Measurements from ENCODE around the gene COG8.

The COG8 gene

GRCh38 chr16:69338557-69339288 lies 641 bp downstream of the COG8 start:
- peaks cover 43% of the 10 kb centered on the region for H3K4me1 Mint-ChIP-seq
- peak overlapping the region; percentile 98 for H3K4me3 Mint-ChIP-seq
- no peaks in the 10 kb centered on the region for H3K27me3 Mint-ChIP-seq
- peak overlapping the region; percentile 98 for H3K27ac Mint-ChIP-seq (ENCODE audit: low read depth)
- DNase-seq (ENCODE audit: low spot score in 2 of 2) (no peak), ATAC-seq (replicated peaks; ENCODE audit: extremely low read depth, poor library complexity, severe bottlenecking) (peak; percentile 7)
- H3K36me3 Mint-ChIP-seq (ENCODE audit: insufficient read depth) = peaks cover 44% of the 10 kb centered on the region
- H3K9me3 Mint-ChIP-seq = no peaks in the 10 kb centered on the region

- no peaks in the 10 kb centered on the region for H3K9me3 Mint-ChIP-seq
- H3K36me3 Mint-ChIP-seq (ENCODE audit: insufficient read depth) = peaks cover 26% of the 10 kb centered on the region
- H3K4me1 Mint-ChIP-seq = peaks cover 24% of the 10 kb centered on the region
- no peak overlapping the region for H3K27ac Mint-ChIP-seq (ENCODE audit: low read depth)
- H3K4me3 Mint-ChIP-seq = no peak overlapping the region
- DNase-seq (ENCODE audit: low spot score in 2 of 2) (no peak), ATAC-seq (replicated peaks; ENCODE audit: extremely low read depth, poor library complexity, severe bottlenecking) (no peak)
- H3K27me3 Mint-ChIP-seq = no peaks in the 10 kb centered on the region
These were observed 4.7 kb downstream of the COG8 start for GRCh38 chr16:69334696-69335095.

GRCh38 chr16:69330286-69331109 lies 8.9 kb downstream of the COG8 start, which contains the start of gene PDF:
Gene PDF, minus strand, starts transcription at chr16:69330588. Its CDS starts 18 bp downstream, at chr16:69330570.
- H3K27me3 Mint-ChIP-seq = no peaks in the 10 kb centered on the region
- DNase-seq (ENCODE audit: low spot score in 2 of 2) (peak; percentile 54 to 58), ATAC-seq (replicated peaks; ENCODE audit: extremely low read depth, poor library complexity, severe bottlenecking) (peak; percentile 94)
- peaks cover 24% of the 10 kb centered on the region for H3K4me1 Mint-ChIP-seq
- H3K36me3 Mint-ChIP-seq (ENCODE audit: insufficient read depth) = peaks cover 27% of the 10 kb centered on the region
- H3K27ac Mint-ChIP-seq (ENCODE audit: low read depth) = peak within 1 kb of the TSS; percentile 74
- H3K9me3 Mint-ChIP-seq = no peaks in the 10 kb centered on the region
- peak within 1 kb of the TSS; percentile 78 for H3K4me3 Mint-ChIP-seq

GRCh38 chr16:69329369-69330285 lies 9.7 kb downstream of the COG8 start:
- DNase-seq (ENCODE audit: low spot score in 2 of 2) (no peak), ATAC-seq (replicated peaks; ENCODE audit: extremely low read depth, poor library complexity, severe bottlenecking) (peak; percentile 59)
- Mint-ChIP-seq H3K36me3 (ENCODE audit: insufficient read depth) (peaks cover 29% of the 10 kb centered on the region), H3K4me3 (peak overlapping the region; percentile 78), H3K27me3 (no peaks in the 10 kb centered on the region), H3K27ac (ENCODE audit: low read depth) (peak overlapping the region; percentile 74), H3K4me1 (peaks cover 29% of the 10 kb centered on the region), H3K9me3 (no peaks in the 10 kb centered on the region)

GRCh38 chr16:69328854-69329316 lies 10.5 kb downstream of the COG8 start:
- H3K27me3 Mint-ChIP-seq = no peaks in the 10 kb centered on the region
- no peak overlapping the region for H3K27ac Mint-ChIP-seq (ENCODE audit: low read depth)
- peaks cover 32% of the 10 kb centered on the region for H3K4me1 Mint-ChIP-seq
- no peaks in the 10 kb centered on the region for H3K9me3 Mint-ChIP-seq
- H3K4me3 Mint-ChIP-seq = peak overlapping the region; percentile 78
- DNase-seq (ENCODE audit: low spot score in 2 of 2) (no peak), ATAC-seq (replicated peaks; ENCODE audit: extremely low read depth, poor library complexity, severe bottlenecking) (no peak)
- H3K36me3 Mint-ChIP-seq (ENCODE audit: insufficient read depth) = peaks cover 28% of the 10 kb centered on the region

- Mint-ChIP-seq H3K27me3 (no peaks in the 10 kb centered on the region), H3K36me3 (ENCODE audit: insufficient read depth) (peaks cover 38% of the 10 kb centered on the region), H3K4me1 (peaks cover 32% of the 10 kb centered on the region), H3K4me3 (no peak overlapping the region), H3K9me3 (no peaks in the 10 kb centered on the region), H3K27ac (ENCODE audit: low read depth) (no peak overlapping the region)
- no peak for DNase-seq (ENCODE audit: low spot score in 2 of 2)
- no peak for ATAC-seq (replicated peaks; ENCODE audit: extremely low read depth, poor library complexity, severe bottlenecking)
These were observed 11.6 kb downstream of the COG8 start for GRCh38 chr16:69327585-69328310.

GRCh38 chr16:69326172-69326873 lies 13.0 kb downstream of the COG8 start:
- Mint-ChIP-seq H3K27ac (ENCODE audit: low read depth) (no peak overlapping the region), H3K36me3 (ENCODE audit: insufficient read depth) (peaks cover 46% of the 10 kb centered on the region), H3K4me3 (no peak overlapping the region), H3K4me1 (peaks cover 32% of the 10 kb centered on the region), H3K27me3 (no peaks in the 10 kb centered on the region), H3K9me3 (no peaks in the 10 kb centered on the region)
- ATAC-seq (replicated peaks; ENCODE audit: extremely low read depth, poor library complexity, severe bottlenecking) (no peak), DNase-seq (ENCODE audit: low spot score in 2 of 2) (no peak)

GRCh38 chr16:69325784-69326171 lies 13.6 kb downstream of the COG8 start:
- no peak overlapping the region for H3K4me3 Mint-ChIP-seq
- no peaks in the 10 kb centered on the region for H3K27me3 Mint-ChIP-seq
- DNase-seq (ENCODE audit: low spot score in 2 of 2) = no peak
- no peaks in the 10 kb centered on the region for H3K9me3 Mint-ChIP-seq
- H3K27ac Mint-ChIP-seq (ENCODE audit: low read depth) = no peak overlapping the region
- no peak for ATAC-seq (replicated peaks; ENCODE audit: extremely low read depth, poor library complexity, severe bottlenecking)
- H3K36me3 Mint-ChIP-seq (ENCODE audit: insufficient read depth) = peaks cover 49% of the 10 kb centered on the region
- H3K4me1 Mint-ChIP-seq = peaks cover 32% of the 10 kb centered on the region

- H3K27me3 Mint-ChIP-seq = no peaks in the 10 kb centered on the region
- no peaks in the 10 kb centered on the region for H3K9me3 Mint-ChIP-seq
- ATAC-seq (replicated peaks; ENCODE audit: extremely low read depth, poor library complexity, severe bottlenecking) = no peak
- DNase-seq (ENCODE audit: low spot score in 2 of 2) = no peak
- peaks cover 32% of the 10 kb centered on the region for H3K4me1 Mint-ChIP-seq
- H3K36me3 Mint-ChIP-seq (ENCODE audit: insufficient read depth) = peaks cover 54% of the 10 kb centered on the region
- H3K4me3 Mint-ChIP-seq = no peak overlapping the region
- H3K27ac Mint-ChIP-seq (ENCODE audit: low read depth) = no peak overlapping the region
These were observed 14.6 kb downstream of the COG8 start for GRCh38 chr16:69324585-69325253.

GRCh38 chr16:69324013-69324531 lies 15.3 kb downstream of the COG8 start:
- ATAC-seq (replicated peaks; ENCODE audit: extremely low read depth, poor library complexity, severe bottlenecking) (no peak), DNase-seq (ENCODE audit: low spot score in 2 of 2) (no peak)
- Mint-ChIP-seq H3K4me1 (peaks cover 27% of the 10 kb centered on the region), H3K9me3 (no peaks in the 10 kb centered on the region), H3K4me3 (no peak overlapping the region), H3K27ac (ENCODE audit: low read depth) (no peak overlapping the region), H3K27me3 (no peaks in the 10 kb centered on the region), H3K36me3 (ENCODE audit: insufficient read depth) (peaks cover 59% of the 10 kb centered on the region)

- peaks cover 61% of the 10 kb centered on the region for H3K36me3 Mint-ChIP-seq (ENCODE audit: insufficient read depth)
These were observed 15.9 kb downstream of the COG8 start for GRCh38 chr16:69323415-69323814.

More at GRCh38 chr16:69323415-69323814, 15.9 kb downstream of the COG8 start:
- ATAC-seq (replicated peaks; ENCODE audit: extremely low read depth, poor library complexity, severe bottlenecking) (no peak), DNase-seq (ENCODE audit: low spot score in 2 of 2) (no peak)
- no peak overlapping the region for H3K27ac Mint-ChIP-seq (ENCODE audit: low read depth)
- no peaks in the 10 kb centered on the region for H3K27me3 Mint-ChIP-seq
- H3K4me3 Mint-ChIP-seq = no peak overlapping the region
- H3K9me3 Mint-ChIP-seq = no peaks in the 10 kb centered on the region
- H3K4me1 Mint-ChIP-seq = peaks cover 20% of the 10 kb centered on the region
